AG04450 (cell line): ENCODE data around the gene OBSL1. TPM values are rescaled to one million over a fixed set of nuclear protein-coding genes. Genes with fewer than 3 reads are reported as not detected.

Experiments
- CTCF ChIA-PET: fragments of 300-600, 350-600 bp; formaldehyde crosslinking; extraction: SDS; loops from one replicate; lab custom pipeline; 2022; ENCODE audit warnings: antibody characterized with exemption, inconsistent platforms; lab: Charles Lee
- POLR2A ChIA-PET: fragments of 350-600 bp; formaldehyde crosslinking; extraction: SDS; loops from one replicate; lab custom pipeline; 2021; ENCODE audit warnings: antibody characterized with exemption, inconsistent platforms; lab: Yijun Ruan, JAX
- DNase-seq: peaks from one replicate; pipeline ENCODE4 v3.0.0-alpha.2; 2011; ENCODE audit warnings: low read depth, low spot score
- H3K27ac ChIP-seq: one replicate; pipeline ENCODE4 v1.5.1; 2012; ENCODE audit warnings: low read depth, low read length, control low read depth
- H3K27me3 ChIP-seq: one replicate; pipeline ENCODE4 v1.6.0; 2012; ENCODE audit warnings: low read length; ENCODE audit not compliant: control insufficient read depth, insufficient read depth
- H3K4me3 ChIP-seq: 2 replicates; pipeline ENCODE4 v1.5.1; 2011; ENCODE audit warnings: mild to moderate bottlenecking, low read depth, low read length, control low read depth
- H3K9me3 ChIP-seq: 2 replicates; pipeline ENCODE4 v1.5.1; 2012; ENCODE audit warnings: low read length; ENCODE audit not compliant: control insufficient read depth, insufficient read depth
- polyA plus RNA-seq: library from polyadenylated mRNA; depleted of rRNA; stranded (reverse); fragments of >200 nt; gene quantifications from 2 replicates; pipeline ENCODE4 v1.2.3, GENCODE V29; 2011
- TF ChIP-seq, protein P1 (sequence below): IDR thresholded peaks from 2 replicates; pipeline ENCODE4 v1.5.1; 2011; ENCODE audit warnings: low read depth, low read length, control low read depth, inconsistent platforms

The OBSL1 gene
- polyA plus RNA-seq, 1 experiment, result 35.5 TPM

DNA sequence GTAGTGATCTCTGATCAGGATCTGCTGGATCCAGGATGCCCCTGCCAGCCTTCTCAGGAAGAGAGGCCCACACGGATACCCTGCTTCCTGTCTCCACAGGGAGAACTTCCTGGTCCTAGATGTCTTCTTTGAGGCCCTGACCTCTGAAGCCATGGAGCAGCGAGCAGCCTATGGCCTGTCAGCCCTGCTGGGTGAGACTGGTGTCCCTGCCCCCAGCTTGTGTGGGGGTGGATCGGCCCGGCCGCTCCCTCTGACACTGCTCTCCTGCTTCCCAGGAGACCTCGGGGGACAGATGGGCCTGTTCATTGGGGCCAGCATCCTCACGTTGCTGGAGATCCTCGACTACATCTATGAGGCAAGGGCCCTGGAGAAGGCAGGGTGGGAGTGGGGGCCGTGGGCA is 34.4 kb downstream of the OBSL1 start:
- H3K4me3 ChIP-seq, result no peak overlapping the region
- peaks cover 10% of the 10 kb centered on the region for H3K27me3 ChIP-seq
- DNase-seq, result no peak
- TF ChIP-seq, protein P1, sequence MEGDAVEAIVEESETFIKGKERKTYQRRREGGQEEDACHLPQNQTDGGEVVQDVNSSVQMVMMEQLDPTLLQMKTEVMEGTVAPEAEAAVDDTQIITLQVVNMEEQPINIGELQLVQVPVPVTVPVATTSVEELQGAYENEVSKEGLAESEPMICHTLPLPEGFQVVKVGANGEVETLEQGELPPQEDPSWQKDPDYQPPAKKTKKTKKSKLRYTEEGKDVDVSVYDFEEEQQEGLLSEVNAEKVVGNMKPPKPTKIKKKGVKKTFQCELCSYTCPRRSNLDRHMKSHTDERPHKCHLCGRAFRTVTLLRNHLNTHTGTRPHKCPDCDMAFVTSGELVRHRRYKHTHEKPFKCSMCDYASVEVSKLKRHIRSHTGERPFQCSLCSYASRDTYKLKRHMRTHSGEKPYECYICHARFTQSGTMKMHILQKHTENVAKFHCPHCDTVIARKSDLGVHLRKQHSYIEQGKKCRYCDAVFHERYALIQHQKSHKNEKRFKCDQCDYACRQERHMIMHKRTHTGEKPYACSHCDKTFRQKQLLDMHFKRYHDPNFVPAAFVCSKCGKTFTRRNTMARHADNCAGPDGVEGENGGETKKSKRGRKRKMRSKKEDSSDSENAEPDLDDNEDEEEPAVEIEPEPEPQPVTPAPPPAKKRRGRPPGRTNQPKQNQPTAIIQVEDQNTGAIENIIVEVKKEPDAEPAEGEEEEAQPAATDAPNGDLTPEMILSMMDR, result no peak
- ChIA-PET POLR2A (interaction anchor here (0.6 kb wide), 1 partner anchor 37 kb away, joined by 4 read pairs; no protein-coding TSS in a partner anchor), CTCF (interaction anchor here (0.9 to 1.5 kb wide), 4 partner anchors 15 to 148 kb away, joined by 3 to 5 read pairs (median 4); a partner anchor contains a TSS)
- H3K27ac ChIP-seq, result no peak overlapping the region
- no peaks in the 10 kb centered on the region; the same call in 1 of the 2 replicates for H3K9me3 ChIP-seq

DNA sequence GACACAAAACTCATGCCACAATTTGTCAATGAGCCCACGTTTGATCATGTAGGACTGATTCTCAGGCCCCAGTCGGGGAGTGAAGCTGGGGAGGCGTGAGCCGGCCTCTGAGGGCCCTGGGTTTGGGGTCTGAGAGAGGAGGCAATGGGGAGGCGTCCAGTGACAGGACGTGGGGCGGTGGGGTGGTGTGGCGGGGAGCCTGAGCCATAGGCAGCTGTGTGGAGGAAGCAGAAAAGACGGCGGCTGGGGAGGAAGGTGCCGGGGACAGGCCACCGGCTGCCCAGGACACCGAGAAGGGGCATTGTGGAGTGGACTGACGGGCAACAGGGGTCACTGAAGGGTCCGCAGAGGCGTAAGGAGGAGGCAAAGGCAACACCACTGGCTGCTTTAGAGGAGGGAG is 34.9 kb downstream of the OBSL1 start:
- no peak for DNase-seq
- ChIA-PET CTCF (interaction anchor here (0.9 to 1.2 kb wide), 3 partner anchors 37 to 148 kb away, joined by 4 read pairs; no protein-coding TSS in a partner anchor), POLR2A (interaction anchor here (0.6 kb wide), 1 partner anchor 37 kb away, joined by 4 read pairs; no protein-coding TSS in a partner anchor)
- Histone ChIP-seq H3K4me3 (no peak overlapping the region), H3K27ac (no peak overlapping the region), H3K9me3 (no peaks in the 10 kb centered on the region; the same call in 1 of the 2 replicates), H3K27me3 (peaks cover 13% of the 10 kb centered on the region)
- TF ChIP-seq, protein P1, result no peak

DNA sequence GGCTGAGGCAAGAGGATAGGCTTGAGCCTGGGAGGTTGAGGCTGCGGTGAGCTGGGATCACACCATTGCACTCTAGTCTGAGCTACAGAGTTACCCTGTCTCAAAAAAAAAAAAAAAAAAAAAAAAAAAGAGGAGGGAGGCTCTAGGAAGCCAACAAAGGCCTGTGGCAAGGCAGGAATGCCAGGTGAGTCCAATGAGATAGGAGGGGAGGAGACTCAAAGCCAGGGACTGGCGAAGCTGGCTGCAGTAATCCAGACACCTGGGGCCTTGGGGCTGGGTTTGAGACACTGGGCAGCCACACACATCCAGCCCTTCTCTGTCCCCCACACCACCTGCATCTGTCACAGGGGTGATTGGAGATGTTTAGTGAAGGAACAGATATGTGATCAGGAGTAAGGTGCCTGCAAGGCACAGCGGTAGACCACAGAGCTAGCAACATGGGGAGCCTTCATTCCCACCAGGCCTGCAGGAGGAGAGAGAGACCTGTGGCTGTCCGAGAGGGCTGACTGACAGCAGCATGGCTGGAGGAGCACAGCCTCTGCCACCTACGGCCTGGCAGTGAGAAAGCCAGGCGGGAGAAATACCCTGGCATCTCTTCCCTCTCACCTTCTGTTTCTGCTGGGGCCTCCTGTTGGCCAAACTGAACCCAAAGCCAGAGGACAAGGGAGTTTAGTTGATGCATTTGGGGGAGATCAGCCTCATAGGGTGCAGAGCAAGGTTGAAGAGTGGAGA is 37.2 kb downstream of the OBSL1 start:
- H3K27me3 ChIP-seq, result peaks cover 23% of the 10 kb centered on the region
- H3K27ac ChIP-seq, result no peak overlapping the region
- ChIA-PET POLR2A (interaction anchor here (0.5 to 0.6 kb wide), 2 partner anchors 35 to 322 kb away, joined by 3 read pairs; partner anchors contain the start of gene GMPPA), CTCF (interaction anchor here (0.6 to 2.2 kb wide), 4 partner anchors 58 to 142 kb away, joined by 3 to 8 read pairs (median 6); no protein-coding TSS in a partner anchor)
- DNase-seq, result no peak
- TF ChIP-seq, protein P1, result no peak
- no peak overlapping the region for H3K4me3 ChIP-seq
- H3K9me3 ChIP-seq, result no peaks in the 10 kb centered on the region; the same call in 1 of the 2 replicates

DNA sequence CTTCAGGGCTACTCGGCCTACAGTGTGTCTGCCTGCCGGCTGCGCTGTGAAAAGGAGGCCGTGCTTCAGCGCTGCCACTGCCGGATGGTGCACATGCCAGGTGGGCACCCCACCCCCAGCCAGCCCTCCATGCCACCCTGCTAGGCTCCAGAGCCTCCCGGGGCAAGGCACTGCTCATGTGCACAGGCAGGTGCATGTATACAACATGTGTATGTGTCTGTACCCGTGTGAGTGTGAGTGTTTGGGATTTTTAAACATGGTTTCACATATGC is 39.0 kb downstream of the OBSL1 start:
- DNase-seq, result no peak
- Histone ChIP-seq H3K4me3 (no peak overlapping the region), H3K27me3 (peaks cover 37% of the 10 kb centered on the region), H3K27ac (no peak overlapping the region), H3K9me3 (no peaks in the 10 kb centered on the region; the same call in 1 of the 2 replicates)
- CTCF ChIA-PET, result interaction anchor here (3.2 to 9.9 kb wide), 3 partner anchors 9 to 129 kb away, joined by 43 to 270 read pairs (median 58); no protein-coding TSS in a partner anchor
- POLR2A ChIA-PET, result interaction anchor here (0.9 kb wide), 1 partner anchor 130 kb away, joined by 3 read pairs; no protein-coding TSS in a partner anchor
- TF ChIP-seq, protein P1, result no peak
